GM18505 (cell line): ENCODE data around the gene CALCR.

Experiments used
- ATAC-seq: cut with Tn5 transposase; IDR thresholded peaks from one replicate; pipeline ENCODE4 v1.9.1; 2021; ENCODE audit not compliant: unreplicated experiment
- POLR2A ChIP-seq: IDR thresholded peaks from 4 replicates; pipeline ENCODE4 v1.6.1; 2011; ENCODE audit warnings: borderline replicate concordance; ENCODE audit not compliant: insufficient read depth, insufficient read length; ENCODE audit errors: extremely low read depth

The CALCR gene

GRCh38 chr7:93402944-93403343, 171.6 kb downstream of the CALCR start:
- TF ChIP-seq POLR2A, result no peak
- no peak for ATAC-seq

GRCh38 chr7:93399642-93400041, 174.9 kb downstream of the CALCR start:
- no peak for TF ChIP-seq POLR2A
- no peak for ATAC-seq

GRCh38 chr7:93392984-93393383, 181.5 kb downstream of the CALCR start:
- no peak for ATAC-seq
- no peak for TF ChIP-seq POLR2A

GRCh38 chr7:93390660-93391059, 183.9 kb downstream of the CALCR start:
- ATAC-seq, result no peak

GRCh38 chr7:93382362-93382761, 192.2 kb downstream of the CALCR start:
- no peak for TF ChIP-seq POLR2A

More at GRCh38 chr7:93390660-93391059, 183.9 kb downstream of the CALCR start:
- TF ChIP-seq POLR2A, result no peak

GRCh38 chr7:93378131-93378760, 196.3 kb downstream of the CALCR start:
- no peak for TF ChIP-seq POLR2A
- ATAC-seq, result no peak

More at GRCh38 chr7:93382362-93382761, 192.2 kb downstream of the CALCR start:
- no peak for ATAC-seq

GRCh38 chr7:93375603-93376002, 198.9 kb downstream of the CALCR start:
- TF ChIP-seq POLR2A, result no peak
- ATAC-seq, result no peak
